HG02763 (cell line): ENCODE results near the gene KRTAP2-2.

Experiments used
- ATAC-seq: cut with Tn5 transposase; IDR thresholded peaks from one replicate; pipeline ENCODE4 v1.9.1; 2021; ENCODE audit warnings: mild to moderate bottlenecking, moderate library complexity; ENCODE audit not compliant: unreplicated experiment

Gene KRTAP2-2

GRCh38 chr17:41026715-41027471 lies 28.1 kb downstream of the KRTAP2-2 start, which contains the start of gene KRTAP1-5:
Gene KRTAP1-5, minus strand, starts transcription at chr17:41027208. Its CDS starts 53 bp downstream, at chr17:41027155.
- ATAC-seq: no peak

GRCh38 chr17:41024697-41025096 lies 30.3 kb downstream of the KRTAP2-2 start:
- no peak for ATAC-seq

GRCh38 chr17:41020336-41020735 lies 34.7 kb downstream of the KRTAP2-2 start:
- ATAC-seq: no peak

GRCh38 chr17:41019415-41019814 lies 35.6 kb downstream of the KRTAP2-2 start:
- ATAC-seq: no peak

- no peak for ATAC-seq
Observed at GRCh38 chr17:41018541-41018940, 36.5 kb downstream of the KRTAP2-2 start.

- no peak for ATAC-seq
Observed at GRCh38 chr17:41016578-41017215, 38.3 kb downstream of the KRTAP2-2 start.

- ATAC-seq: no peak
Observed at GRCh38 chr17:41015454-41015853, 39.6 kb downstream of the KRTAP2-2 start.

GRCh38 chr17:41013606-41014005 lies 41.4 kb downstream of the KRTAP2-2 start:
- no peak for ATAC-seq

- ATAC-seq: no peak
Observed at GRCh38 chr17:41013181-41013580, 41.8 kb downstream of the KRTAP2-2 start.

- ATAC-seq: no peak
Observed at GRCh38 chr17:41012326-41013120, 42.5 kb downstream of the KRTAP2-2 start.

- no peak for ATAC-seq
Observed at GRCh38 chr17:41010441-41010840, 44.6 kb downstream of the KRTAP2-2 start.

GRCh38 chr17:41009936-41010335 lies 45.1 kb downstream of the KRTAP2-2 start:
- no peak for ATAC-seq

GRCh38 chr17:41009301-41009760 lies 45.7 kb downstream of the KRTAP2-2 start:
- ATAC-seq: no peak

- no peak for ATAC-seq
Observed at GRCh38 chr17:41008811-41009210, 46.2 kb downstream of the KRTAP2-2 start, which contains the start of gene KRTAP3-1. Gene KRTAP3-1, minus strand, starts transcription at chr17:41009128. Its CDS starts 54 bp downstream, at chr17:41009074.
